Activated CD8-positive, alpha-beta memory T cell treated with anti-CD3 and anti-CD28 coated beads for 24 hours (primary cell): ENCODE data around the gene SLC25A34.
"Not testable (repeated sequence)": the region's sequence is repeated elsewhere in the genome, so short reads cannot be mapped to it uniquely, and the experiment has no call there.

Experiments
- DNase-seq: peaks from one replicate; pipeline ENCODE4 v3.0.0-alpha.2; 2020

The SLC25A34 gene

DNA sequence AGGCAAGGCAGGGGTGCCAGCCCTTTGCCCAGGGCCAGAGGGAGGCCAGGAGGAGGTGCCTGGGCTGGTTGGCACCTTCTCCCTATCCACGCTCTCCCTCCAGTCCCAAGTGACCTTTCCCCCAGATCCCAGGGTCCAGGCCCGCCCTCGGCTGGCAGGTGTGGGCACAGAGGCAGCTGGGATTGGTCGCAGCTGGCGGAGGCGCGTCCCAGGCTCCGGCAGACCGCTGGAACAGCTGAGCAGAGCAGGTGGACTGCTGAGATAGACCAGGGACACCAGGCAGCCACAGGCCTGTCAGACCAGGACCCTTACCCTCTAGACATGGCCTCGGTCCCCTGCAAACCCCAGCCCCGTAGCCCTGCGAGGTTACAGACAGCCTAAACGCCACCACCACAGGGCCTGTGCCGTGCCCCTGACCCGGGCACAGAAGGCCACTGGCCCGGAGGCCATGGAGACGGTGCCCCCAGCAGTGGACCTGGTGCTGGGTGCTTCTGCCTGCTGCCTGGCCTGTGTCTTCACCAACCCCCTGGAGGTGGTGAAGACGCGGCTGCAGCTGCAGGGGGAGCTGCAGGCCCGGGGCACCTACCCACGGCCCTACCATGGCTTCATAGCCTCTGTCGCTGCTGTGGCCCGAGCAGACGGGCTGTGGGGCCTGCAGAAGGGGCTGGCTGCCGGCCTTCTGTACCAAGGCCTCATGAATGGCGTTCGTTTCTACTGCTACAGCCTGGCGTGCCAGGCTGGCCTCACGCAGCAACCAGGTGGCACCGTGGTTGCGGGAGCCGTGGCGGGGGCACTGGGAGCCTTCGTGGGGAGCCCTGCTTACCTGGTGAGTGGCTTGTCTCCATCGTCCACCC lies at the start of gene SLC25A34:
Gene SLC25A34 (plus strand): TSS at position 221 of the 854 bp plus-strand sequence. CDS start 228 bp downstream, at position 449.
- no peak for DNase-seq

DNA sequence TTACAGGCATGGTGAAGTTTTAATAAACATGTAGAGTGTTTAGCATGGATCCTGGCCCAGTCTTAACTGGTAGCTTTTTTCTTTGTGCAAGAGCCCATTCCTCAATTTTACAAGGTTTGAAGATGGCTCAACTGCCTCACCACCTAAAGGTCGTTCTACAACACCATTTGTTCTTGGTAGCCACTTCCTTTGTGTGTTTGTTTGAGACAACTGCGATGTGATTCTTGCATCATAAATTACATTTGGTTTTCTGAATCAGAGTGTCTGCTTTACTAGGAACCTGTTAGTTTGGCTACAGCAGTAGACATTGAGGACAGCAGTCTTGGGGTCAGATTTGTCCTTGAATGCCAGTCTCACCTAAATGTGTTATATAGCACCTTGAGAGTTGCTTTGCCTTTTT lies 48.6 kb upstream of the SLC25A34 start:
- DNase-seq, result no peak

DNA sequence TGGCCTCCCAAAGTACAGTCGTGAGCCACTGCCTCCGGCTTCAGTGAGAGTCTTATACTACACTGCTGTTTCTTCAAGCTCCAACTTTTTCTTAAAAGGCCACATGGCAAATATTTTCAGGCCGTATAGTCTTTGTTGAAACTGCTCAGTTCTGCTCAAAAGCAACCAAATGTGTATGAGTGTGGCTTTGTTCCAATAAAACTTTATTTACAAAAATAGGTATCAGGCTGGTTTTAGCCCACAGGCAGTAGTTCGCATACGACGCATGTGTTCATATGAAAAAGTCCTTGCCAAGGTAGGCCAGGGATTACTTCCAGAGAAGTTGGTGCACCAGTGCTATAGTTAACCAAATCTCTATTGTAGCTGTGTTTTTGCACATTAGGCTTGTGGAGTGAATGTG lies 45.7 kb upstream of the SLC25A34 start:
- no peak for DNase-seq

DNA sequence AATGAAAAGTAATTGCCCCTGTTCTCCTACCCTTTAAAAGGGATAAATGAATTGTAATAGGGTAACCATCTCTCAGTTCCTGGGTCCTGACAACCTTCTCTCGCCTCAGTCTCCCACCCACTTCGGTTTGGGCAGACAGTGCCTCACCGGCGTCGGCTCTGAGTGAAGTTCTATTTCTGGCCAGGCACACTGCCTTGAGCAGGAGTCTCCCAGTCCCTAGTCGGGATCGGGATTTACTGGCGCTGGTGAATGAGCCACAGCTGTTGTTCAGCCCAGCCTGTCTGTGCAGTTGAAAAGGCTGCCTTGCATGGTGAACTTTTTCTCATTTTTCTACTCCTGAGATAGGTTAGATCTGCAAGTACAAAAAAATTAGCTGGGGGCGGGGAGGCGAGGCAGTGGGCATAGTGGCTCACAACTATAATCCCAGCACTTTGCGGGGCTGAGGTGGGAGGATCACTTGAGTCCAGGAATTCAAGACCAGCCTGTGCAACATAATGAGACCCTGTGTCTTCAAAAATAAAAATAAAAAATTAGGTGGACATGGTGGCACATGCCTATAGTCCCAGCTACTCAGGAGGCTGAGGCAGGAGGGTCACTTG lies 44.5 kb upstream of the SLC25A34 start:
- no peak for DNase-seq

DNA sequence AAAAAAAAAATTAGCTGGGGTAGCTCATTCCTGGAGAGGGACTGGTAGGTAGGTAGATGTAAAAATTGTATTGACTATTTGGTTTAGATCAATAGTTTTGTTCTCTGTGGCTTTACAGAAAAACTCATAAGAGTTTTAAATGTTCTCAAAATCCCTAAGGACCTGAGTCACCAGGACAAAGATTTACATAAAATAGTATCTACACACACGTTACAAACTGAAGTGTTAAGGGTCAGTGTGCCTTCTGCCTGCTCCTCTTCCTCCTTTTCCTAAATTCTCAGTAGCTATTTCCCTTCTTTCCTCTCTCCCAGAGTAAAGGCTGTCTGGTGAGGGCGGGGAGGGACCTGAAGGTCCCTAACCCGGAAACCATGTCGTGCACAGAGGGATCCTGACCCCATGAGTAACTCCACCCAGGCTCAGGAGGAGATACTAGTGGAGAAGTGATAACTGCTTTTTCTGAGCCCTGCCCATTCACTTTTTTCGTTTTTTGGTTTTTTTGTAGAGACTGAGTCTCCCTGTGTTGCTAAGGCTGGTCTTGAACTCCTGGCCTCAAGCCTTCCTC lies 43.9 kb upstream of the SLC25A34 start:
- no peak for DNase-seq

GRCh38 chr1:15693371-15693770 lies 42.7 kb upstream of the SLC25A34 start:
- DNase-seq, result no peak

DNA sequence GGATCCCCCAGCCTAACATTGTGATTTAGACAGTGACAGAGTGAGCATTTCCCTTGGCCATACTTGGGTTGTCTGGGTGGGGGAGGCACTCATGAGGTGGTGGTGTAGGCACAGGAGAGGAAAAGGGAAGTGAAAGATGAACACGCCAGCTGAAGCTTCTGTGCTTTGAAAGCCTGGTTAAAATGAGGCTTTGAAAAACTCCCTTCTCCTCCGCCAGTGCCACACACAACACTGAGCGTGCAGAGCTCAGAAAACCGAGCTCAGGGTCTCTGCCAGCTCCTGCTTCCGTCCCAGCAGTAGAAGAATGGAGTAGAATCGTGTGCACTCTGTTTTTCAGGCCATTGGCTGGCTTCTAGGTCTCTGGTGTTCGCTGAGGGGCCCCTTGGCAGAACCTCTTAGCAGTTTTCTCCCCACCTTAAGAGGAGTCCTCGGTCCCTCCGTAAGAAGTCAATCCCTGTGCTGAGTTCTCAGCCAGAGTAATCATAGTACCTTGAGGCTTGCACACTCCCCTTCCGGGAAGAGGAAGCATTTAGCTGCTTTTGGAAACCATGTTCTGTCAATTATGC lies 39.0 kb upstream of the SLC25A34 start:
- peak; percentile 66 for DNase-seq

DNA sequence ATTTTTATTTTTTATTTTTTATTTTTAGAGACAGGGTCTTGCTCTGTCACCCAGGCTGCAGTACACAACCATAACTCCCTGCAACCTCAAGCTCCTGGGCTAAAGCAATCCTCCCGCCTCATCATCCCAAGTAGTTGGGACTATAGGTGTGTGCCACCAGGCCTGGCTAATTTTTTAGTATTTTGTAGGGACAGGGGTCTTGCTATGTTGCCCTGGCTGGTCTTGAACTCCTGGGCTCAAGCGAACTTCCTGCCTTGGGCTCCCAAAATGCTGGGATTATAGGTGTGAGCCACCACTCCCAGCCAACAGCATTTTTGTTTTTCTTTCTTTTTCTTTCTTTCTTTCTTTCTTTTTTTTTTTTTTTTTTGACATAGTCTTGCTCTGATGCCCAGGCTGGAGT lies 37.9 kb upstream of the SLC25A34 start:
- DNase-seq, result no peak

GRCh38 chr1:15699321-15699720 lies 36.7 kb upstream of the SLC25A34 start:
- DNase-seq, result not testable (repeated sequence)

DNA sequence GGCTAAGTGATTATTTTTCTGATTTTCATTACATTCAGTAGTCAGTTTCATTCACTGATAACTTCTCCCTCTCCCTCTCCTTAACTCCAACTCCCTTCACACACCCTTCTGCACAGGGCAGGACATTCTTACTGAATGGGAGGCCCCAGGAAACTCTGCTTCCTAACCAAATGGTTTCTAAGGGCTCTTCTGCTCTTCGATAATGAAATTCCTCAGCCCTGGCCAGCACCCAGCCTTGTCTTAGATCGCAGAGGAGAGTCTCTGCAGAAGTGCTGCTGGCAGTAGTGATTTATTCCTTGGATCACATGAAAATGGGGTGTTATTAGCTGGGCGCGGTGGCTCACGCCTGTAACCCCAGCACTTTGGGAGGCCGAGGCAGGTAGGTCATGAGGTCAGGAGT lies 35.5 kb upstream of the SLC25A34 start:
- DNase-seq, result no peak

- no peak for DNase-seq
Measured at GRCh38 chr1:15701784-15702183, 34.3 kb upstream of the SLC25A34 start.

DNA sequence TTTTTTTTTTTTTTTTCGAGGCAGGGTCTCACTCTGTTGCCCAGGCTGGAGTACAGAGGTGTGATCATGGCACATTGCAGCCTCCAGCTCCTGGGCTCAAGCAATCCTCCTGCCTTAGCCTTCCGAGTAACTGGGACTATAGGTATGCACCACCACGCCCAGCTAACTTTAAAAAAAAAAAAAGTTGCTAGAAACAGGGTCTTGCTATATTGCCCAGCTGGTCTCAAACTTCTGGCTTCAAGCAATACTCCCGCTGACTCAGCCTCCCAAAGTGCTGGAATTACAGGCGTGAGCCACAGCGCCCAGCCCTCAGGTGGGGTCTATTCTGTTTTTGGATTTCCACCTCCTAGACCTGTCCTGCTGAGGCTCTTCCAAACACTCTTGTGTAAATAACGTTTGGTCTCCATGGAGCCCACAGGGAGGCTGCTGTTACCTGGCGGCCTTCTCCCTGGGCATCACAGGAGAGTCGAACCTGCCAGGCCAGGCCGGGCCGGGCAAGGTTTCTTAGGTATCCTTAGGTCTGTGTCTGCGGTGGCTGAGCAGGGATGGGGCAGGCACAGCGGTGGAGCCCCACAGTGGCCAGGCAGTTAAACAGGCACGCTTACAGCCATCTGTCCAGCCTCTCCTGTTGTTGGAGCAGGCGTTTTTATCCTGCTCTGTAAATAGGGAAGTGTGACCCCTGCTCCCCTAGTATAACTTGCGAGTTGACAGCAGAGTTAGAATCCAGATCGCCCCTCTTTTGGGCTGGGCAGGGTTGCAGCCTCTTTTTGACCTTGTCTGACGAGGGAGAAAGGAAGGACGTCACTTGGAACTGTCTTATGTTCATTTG lies 33.1 kb upstream of the SLC25A34 start:
- DNase-seq, result no peak

- no peak for DNase-seq
Measured at GRCh38 chr1:15703562-15703961, 32.5 kb upstream of the SLC25A34 start.

GRCh38 chr1:15704526-15705183 lies 31.4 kb upstream of the SLC25A34 start:
- DNase-seq, result no peak

GRCh38 chr1:15705184-15705566 lies 30.9 kb upstream of the SLC25A34 start:
- no peak for DNase-seq

- no peak for DNase-seq
Measured at GRCh38 chr1:15706751-15707150, 29.3 kb upstream of the SLC25A34 start.

DNA sequence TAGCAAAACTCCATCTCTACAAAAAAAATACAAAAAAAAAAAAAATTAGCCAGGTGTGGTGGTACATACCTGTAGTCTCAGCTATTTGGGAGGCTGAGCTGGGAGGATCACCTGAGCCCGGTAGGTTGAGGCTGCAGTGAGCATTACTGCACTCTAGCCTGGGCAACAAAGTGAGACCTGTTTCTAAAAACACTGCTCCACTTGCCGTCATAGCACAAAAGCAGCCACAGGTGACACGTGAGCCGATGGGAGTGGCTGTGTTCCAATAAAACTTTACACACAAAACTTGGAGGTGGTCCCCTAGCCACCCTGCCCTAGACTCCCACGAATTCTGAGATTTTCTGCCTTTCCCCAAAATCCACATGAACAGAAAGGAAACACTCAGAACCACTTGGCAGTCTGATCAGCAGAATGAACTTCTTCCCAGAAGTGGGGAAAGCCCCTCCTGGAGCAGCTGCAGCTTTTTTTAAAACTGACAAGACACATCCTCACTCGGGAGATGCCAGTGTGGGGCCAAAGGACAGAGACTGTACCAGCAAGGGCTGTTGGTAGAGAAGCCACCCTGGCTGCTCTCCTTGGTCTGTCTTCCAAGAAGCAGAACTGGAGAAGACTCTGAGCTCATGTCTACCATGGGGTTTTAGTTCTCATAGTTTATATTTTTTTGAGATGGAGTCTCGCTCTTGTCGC lies 28.7 kb upstream of the SLC25A34 start:
- no peak for DNase-seq

DNA sequence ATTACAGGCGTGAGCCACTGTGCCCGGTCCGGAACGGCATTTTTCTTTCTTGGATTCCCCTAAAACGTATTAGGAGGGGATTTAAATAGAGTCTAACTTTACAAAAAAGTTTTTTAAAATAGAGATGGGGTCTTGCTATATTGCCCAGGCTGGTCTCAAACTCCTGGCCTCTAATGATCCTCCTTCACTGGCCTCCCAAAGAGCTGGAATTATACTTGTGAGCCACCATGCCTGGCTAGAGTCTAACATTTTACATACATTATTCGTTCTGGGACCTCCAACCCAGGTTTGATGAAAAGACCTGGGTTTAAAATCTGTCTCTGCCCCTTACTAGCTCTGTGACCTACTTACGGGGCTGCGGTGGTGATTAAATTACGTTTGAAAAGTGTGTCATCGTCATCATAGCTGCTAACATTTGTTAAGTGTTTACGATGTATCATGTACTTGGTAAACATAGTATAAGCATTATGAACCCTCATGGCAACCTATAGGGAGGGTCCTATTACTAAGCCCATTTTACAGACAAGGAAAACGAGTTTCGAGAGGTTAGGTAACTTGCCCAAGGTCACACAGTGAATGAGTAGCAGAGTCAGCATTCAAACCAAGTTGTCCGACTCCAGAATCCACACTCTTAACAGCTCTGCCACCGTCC lies 27.4 kb upstream of the SLC25A34 start:
- DNase-seq, result no peak

GRCh38 chr1:15709226-15709625 lies 26.8 kb upstream of the SLC25A34 start:
- no peak for DNase-seq

GRCh38 chr1:15712168-15712567 lies 23.9 kb upstream of the SLC25A34 start:
- no peak for DNase-seq
